ENCODE results near the gene JDP2.

JDP2 gene

DNA sequence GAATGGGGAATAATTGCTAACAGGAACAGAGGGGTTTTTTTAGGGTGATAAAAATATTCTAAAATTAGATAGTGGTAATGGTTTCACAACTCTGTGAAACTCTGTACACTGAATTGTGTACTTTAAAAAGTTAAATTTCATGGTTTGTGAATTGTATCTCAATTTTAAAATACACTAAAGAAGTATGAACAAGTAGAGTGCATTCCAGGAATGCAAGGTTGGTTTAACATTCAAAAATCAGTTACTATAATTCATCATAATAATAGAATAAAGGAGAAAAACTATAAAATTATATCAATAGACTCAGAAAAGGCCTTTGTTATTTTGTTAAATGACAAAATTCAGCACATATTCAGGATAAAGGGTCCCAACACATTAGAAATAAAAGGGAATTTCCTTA is 83.4 kb downstream of the JDP2 start:
- DNase-seq (ENCODE audit: low read depth in 2 of 3, low spot score in 2 of 3): no peak

DNA sequence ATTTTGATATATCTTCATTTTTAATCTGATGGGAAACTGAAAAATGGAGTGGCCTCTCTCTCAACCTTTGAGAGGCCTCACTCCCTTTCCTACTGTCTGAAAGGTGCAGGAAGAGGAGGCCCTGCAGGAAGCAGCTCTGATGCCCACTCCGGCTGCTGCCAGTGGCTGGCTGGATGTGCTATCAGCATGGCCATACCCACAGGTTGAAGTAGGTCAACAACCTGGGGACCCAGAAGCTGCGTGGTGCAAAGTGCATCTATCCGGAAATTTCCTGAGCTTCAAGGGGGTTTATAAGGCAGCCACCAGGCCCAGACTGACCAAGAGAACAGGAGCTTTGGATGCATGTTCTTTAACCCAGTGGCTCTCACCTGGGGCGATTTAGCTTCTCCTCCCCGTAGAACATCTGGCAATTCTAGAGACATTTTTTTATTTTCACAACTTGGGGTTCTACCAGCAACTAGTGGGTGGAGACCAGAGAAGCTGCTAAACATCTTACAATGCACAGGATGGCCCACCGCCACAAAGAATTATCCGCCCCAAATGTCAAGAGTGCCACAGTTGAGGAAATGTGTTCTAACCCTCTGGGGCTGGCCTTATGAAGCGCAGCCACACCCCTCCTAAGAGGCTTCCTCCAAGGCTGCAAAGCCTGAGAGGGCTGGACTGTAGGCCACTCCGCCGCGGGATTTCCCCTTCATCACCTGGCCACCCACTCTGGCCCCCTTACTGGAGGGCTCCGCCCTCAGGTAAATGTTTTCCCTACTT is 86.3 kb downstream of the JDP2 start:
- DNase-seq (ENCODE audit: low read depth in 2 of 3, low spot score in 2 of 3): no peak

DNA sequence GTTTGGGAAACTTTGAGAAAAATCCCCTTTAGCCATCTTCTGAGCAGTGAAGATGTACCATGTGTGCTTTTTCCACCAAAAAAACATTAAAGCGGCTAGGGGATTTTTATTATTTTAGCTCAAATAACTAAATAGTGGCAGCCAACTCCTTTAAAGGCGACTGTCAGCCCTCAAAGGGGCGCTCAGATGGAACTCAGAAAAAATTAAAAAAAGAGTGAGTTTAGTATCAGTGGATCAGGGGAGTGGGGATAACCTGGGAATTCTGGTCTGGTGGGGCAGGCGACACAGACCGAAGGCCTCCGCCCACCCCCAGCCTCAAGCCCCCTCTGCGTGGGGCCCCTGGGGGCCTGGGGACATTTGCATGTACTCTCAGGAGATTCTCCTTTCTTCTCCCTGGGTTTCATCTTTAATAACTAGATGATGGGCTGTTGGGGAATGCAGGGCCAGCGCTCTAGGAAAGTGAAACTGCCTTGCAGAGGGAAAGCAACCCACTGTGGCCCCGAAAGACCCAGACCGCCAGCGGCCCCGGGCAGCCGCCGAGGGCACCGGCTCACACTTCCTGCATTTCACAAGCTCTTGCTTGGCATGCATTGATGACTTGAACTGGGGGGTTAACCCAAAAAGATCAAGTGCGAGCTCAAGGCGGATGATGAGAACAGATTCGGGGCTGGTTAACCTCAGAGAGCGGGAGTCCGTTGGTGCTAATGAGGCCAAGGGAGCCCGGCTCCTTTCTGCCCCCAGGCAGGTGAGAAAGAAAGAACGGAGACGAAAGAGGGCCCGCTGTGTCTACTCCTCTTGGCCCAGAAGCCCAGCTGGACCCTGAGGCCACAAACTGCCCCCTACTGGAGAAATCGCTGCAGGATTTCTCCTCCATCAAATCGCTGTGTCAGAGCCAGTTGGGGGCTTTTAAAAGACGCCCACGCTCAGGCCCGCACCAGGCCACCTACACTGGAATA is 87.1 kb downstream of the JDP2 start:
- DNase-seq (ENCODE audit: low read depth in 2 of 3, low spot score in 2 of 3): no peak

DNA sequence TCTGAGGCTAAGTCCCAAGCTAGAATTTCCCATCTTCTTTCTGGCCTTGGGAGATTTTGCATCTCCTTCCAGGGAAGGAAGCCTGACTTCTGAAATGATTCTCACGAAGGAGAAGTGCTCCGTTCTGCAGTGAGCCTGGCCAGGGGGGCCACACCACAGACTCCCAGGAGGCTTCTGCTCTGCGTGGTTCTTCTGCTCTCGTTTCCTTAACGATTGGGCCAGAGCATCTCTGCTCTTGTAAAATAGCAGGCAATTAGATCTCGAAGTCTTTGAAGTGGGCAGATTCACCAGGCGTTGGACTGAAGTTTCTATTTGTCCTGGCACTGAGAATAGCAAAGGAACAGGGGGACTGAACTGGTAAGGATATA is 87.8 kb downstream of the JDP2 start:
- DNase-seq (ENCODE audit: low read depth in 2 of 3, low spot score in 2 of 3): no peak

DNA sequence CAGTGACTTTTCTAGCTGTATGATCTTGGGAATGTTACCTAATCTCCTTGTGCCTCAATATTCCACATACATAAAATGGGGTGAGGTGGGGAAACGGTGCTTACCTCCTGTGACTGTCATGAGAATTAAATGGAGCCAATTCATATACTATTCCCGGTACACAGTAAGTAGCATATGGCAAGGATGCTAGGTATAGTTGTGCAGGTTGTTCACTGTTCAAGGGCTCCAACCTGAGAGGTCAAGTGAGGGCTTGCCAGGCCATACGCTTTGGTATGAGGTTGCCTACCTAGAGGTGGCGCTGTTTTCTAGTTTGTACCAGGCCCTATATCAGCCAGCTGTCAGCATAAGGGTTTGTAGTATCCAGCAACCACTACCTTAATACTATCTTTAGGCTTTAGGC is 90.8 kb downstream of the JDP2 start:
- no peak for DNase-seq (ENCODE audit: low read depth in 2 of 3, low spot score in 2 of 3)

DNA sequence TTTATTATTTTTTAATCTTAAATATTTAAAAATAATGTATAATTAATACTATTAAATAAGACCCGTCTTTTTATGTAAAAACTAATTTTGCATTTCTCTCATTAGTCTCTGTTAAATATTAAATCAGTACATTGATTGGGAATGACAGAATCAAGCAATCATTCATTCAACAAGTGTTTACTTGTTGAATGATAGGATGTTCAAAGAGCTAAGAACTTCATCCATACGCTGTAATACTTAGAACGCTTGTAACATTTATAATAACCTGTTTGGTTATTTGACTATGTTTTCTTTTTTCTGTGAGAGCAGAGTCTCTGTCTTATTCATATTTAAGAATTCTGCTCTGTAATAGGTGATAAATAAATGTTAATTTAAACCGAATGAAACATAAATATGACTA is 91.6 kb downstream of the JDP2 start:
- no peak for DNase-seq (ENCODE audit: low read depth in 2 of 3, low spot score in 2 of 3)

DNA sequence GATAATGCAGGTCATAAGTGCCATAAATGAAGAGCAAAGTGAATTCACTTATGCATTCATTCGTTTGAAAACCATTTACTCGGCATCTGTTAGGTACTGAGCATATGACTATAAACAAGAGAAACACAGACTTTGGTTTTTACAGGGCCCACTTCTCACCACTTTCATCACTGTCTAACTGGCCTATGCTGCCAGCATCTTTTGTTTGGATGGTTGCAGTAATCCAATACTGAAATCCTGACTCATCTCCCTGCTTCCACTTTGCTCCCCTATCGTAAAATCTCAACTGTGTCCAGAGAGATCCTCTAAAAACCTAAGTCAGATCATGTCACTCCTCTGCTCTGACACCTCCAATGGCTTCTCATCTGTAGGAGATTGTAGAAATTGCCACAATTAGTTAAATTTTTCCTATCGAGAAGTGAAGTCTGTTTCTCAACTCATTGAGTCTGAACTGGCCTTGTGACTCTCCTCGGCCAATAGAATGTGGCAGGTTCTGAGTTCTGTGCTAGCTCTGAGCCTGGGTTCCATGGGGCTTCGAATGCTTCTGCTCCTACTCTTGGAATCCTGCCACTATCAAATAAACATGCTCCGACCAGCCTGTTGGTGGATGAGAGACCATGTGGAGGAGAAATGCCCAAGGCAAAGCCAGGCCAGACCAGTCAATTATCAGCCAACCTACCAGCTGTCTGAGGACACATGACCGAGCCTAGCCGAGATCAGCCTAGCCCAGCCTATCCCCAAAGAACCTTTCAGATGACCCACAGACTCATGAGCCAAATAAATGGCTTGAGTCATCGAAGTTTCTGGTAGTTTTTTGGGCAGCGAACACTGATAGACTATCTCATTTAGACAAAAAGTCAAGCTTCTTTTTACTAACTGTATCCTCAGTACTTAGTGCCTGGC is 92.3 kb downstream of the JDP2 start:
- no peak for DNase-seq (ENCODE audit: low read depth in 2 of 3, low spot score in 2 of 3)

DNA sequence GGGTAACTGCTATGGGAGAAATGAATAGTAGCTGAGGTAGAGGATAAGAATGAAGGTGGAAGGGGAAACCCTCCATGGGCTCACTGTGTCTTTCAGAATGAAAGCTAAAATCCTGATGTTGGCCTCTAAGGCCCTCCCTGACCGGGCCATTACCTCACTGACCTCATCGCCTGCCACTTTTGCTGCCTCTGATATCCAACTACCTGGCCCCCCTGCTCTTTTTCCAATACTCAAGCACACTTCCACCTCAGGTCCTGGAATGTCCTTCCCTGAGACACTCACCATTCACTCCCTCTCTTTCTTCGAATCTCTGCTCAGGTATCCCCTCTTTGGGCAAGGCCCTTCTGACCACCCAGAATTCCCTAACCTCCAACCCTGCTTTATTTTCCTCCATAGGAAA is 93.0 kb downstream of the JDP2 start:
- DNase-seq (ENCODE audit: low read depth in 2 of 3, low spot score in 2 of 3): no peak

DNA sequence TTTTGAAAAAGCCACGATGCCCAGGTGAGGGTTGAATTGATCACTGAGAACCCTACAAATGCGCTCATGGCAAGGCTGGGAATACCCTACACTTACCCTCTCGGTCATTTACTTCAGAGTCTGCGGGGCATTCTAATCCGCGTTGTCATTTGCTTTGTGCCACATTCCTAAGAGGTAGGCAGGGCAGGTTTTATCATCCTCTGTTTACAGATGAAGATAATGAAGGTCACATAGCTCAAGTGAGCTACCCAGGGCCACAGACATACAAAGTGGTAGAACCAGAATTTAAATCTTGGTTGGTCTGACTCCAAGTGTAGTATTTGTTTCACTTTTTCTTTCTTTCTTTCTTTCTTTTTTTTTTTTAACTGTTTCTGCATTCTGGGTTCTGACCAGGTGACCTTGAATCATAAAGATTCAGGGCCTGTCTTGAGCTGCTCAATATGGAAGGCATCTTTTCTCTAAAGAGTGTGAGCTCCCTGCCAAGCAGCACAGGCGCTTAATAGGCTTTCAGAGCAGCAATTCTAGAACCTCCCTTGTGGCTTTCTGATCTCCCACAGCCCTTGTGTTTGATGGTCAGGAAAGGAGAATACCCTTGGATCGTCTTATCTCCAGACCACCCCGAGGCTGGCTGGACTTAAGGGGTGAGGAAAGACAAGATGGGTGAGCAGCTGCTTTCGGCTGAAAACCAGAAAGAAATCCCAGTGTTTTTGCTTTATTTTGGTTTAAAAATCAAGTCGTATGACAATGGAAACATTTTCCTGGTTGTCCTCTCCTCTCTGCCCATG is 93.8 kb downstream of the JDP2 start:
- no peak for DNase-seq (ENCODE audit: low read depth in 2 of 3, low spot score in 2 of 3)

DNA sequence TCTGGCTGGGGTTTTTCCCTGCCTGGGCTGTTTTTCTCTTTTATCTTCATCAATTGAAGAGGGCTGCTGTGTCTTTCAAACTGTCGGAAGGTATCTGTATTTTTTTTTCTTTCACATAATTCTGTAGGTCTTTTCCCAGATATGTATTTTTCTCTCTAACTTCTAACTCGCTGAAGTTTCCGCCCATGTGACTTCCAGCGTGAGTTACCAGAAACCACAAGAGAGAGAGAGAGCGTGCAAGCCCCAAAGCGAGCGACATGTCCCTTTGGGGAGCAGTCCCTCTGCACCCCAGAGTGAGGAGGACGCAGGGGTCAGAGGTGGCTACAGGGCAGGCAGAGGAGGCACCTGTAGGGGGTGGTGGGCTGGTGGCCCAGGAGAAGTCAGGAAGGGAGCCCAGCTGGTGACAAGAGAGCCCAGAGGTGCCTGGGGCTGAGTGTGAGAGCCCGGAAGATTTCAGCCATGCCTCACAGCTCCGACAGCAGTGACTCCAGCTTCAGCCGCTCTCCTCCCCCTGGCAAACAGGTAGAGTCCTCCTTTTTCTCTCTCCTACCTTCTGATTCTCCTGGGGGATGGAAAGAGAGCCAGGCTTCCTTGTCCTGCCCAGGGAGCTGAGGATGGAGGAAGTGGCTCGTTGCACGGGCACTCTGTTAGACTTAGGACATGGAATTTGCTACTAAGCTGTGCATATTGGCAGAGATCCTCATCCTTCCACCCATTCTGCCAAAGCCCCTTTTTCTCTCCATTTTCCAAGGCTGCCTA is 94.6 kb downstream of the JDP2 start, which contains the start of gene BATF:
Gene BATF, plus strand, starts transcription at position 246 of the 759 bp plus-strand sequence. Its CDS starts 214 bp downstream, at position 460.
- DNase-seq (ENCODE audit: low read depth in 2 of 3, low spot score in 2 of 3): peak in 2 of 3 experiments; percentile 56 to 62

DNA sequence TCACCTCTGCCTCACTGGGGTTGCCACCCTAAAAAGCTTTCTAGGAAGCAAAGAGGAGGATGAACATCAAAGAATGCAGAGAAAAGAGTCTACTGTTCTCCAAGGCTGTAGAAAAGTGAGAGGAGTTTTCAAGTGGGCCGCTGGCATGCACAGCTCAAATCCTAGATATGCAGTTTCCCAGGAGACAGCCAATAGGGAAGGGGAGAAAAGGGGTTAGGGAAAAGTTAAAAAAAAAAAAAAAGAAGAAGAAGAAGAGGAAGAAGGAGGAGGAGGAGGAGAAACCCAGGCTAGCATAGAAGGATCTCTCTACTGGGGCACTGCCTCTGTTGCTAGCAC is 95.1 kb downstream of the JDP2 start:
- no peak for DNase-seq (ENCODE audit: low read depth in 2 of 3, low spot score in 2 of 3)

All from activated CD8-positive, alpha-beta memory T cell treated with anti-CD3 and anti-CD28 coated beads for 48 hours (primary cell).